ENCODE data around the gene ZMIZ1.
A peak's percentile ranks its signal among the peaks of the same experiment; 100 is the strongest.
"Not testable (repeated sequence)": the region's sequence is repeated elsewhere in the genome, so short reads cannot be mapped to it uniquely, and the experiment has no call there.

Gene ZMIZ1

GRCh38 chr10:79268742-79269141, 200.0 kb downstream of the ZMIZ1 start:
- Mint-ChIP-seq H3K4me3 (no peak overlapping the region), H3K27me3 (no peaks in the 10 kb centered on the region), H3K9me3 (no peaks in the 10 kb centered on the region), H3K27ac (peak overlapping the region in 1 of 2 donors; percentile 80), H3K4me1 (peaks cover 50% of the 10 kb centered on the region)
- ATAC-seq (no peak), DNase-seq (no peak)

DNA sequence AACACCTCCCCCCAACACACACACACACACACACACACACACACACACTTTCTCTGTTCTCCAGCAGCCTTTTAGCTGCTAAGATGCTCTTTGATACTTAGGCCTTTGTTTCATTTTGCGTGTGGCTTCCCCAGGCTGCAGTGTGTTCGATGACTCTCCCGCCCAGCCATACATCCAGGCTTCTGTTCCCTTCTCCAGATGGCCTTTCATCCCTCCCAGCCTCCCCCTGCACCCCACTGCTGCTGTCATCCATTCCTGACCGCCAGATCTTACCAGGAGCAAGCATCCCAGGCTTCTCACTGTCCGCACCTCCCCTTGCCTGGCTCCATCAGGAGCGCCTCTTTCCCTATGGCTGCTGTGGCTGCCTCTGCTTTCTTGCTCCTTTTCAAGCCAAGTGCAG, 200.7 kb downstream of the ZMIZ1 start:
- H3K27me3 Mint-ChIP-seq: no peaks in the 10 kb centered on the region
- no peaks in the 10 kb centered on the region for H3K9me3 Mint-ChIP-seq
- peak overlapping the region in 1 of 2 donors; percentile 87 for H3K27ac Mint-ChIP-seq
- H3K4me1 Mint-ChIP-seq: peaks cover 46% of the 10 kb centered on the region
- H3K4me3 Mint-ChIP-seq: no peak overlapping the region
- ATAC-seq (no peak), DNase-seq (no peak)

- H3K27me3 Mint-ChIP-seq: no peaks in the 10 kb centered on the region
- peaks cover 41% of the 10 kb centered on the region for H3K4me1 Mint-ChIP-seq
- H3K27ac Mint-ChIP-seq: peak overlapping the region in 1 of 2 donors; percentile 87
- DNase-seq: no peak
- no peak for ATAC-seq
- H3K9me3 Mint-ChIP-seq: no peaks in the 10 kb centered on the region
- H3K4me3 Mint-ChIP-seq: no peak overlapping the region
Measured at GRCh38 chr10:79269969-79270368, 201.2 kb downstream of the ZMIZ1 start.

DNA sequence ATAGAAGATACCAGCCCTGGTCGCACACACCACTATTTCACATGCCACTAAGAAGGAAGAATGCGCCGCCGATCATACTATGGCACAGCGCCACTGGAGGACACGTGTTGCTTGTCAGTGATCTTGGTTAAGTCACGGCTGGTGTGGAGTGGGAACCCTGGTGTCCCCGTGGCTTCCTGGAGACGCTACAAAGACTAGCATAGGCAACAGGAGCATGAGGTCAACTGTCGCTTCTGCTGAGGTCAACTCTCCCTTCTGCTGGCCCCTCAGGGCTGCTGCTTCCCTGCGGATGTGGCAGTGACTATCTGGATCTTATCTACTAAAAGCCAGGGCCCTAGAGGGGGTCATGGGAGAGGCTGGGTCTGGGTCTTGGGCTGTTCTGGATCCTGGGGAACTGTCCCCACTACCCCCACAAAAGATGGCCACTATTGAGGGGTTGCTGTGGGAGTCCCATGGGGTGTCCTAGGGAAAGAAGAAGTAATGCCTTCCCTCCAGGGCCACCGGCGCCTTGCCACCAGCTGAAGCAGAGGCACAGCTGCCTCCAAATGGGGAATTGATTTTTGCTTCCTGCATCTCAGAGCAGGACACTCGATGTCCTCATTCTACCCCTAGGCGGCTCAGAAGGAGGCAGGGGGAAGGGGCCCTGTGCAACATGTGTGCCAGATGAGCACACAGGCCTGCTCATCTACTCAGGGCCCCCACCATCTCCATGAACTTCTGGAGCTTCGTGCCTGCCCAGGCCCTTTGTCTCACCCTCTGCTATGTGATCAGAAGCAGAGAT, 201.9 kb downstream of the ZMIZ1 start:
- DNase-seq (no peak), ATAC-seq (no peak)
- Mint-ChIP-seq H3K4me3 (no peak overlapping the region), H3K27ac (peak overlapping the region in 1 of 2 donors; percentile 24), H3K27me3 (no peaks in the 10 kb centered on the region), H3K9me3 (no peaks in the 10 kb centered on the region), H3K4me1 (peaks cover 34% of the 10 kb centered on the region)

GRCh38 chr10:79272353-79272752, 203.6 kb downstream of the ZMIZ1 start:
- no peak overlapping the region for H3K27ac Mint-ChIP-seq
- no peak overlapping the region for H3K4me3 Mint-ChIP-seq
- no peaks in the 10 kb centered on the region for H3K9me3 Mint-ChIP-seq
- DNase-seq (no peak), ATAC-seq (no peak)
- no peaks in the 10 kb centered on the region for H3K27me3 Mint-ChIP-seq
- peaks cover 17% of the 10 kb centered on the region for H3K4me1 Mint-ChIP-seq

- Mint-ChIP-seq H3K27ac (no peak overlapping the region), H3K4me1 (peaks cover 10% of the 10 kb centered on the region), H3K9me3 (no peaks in the 10 kb centered on the region), H3K4me3 (no peak overlapping the region), H3K27me3 (no peaks in the 10 kb centered on the region)
- ATAC-seq (no peak), DNase-seq (no peak)
Measured at GRCh38 chr10:79273604-79274003, 204.8 kb downstream of the ZMIZ1 start.

- Mint-ChIP-seq H3K4me1 (peaks cover 5% of the 10 kb centered on the region), H3K9me3 (no peaks in the 10 kb centered on the region), H3K4me3 (no peak overlapping the region), H3K27me3 (no peaks in the 10 kb centered on the region), H3K27ac (no peak overlapping the region)
- DNase-seq: no peak
- peak; percentile 8 for ATAC-seq
Measured at GRCh38 chr10:79274279-79275104, 205.7 kb downstream of the ZMIZ1 start.

- Mint-ChIP-seq H3K27ac (no peak overlapping the region), H3K27me3 (no peaks in the 10 kb centered on the region), H3K4me3 (no peak overlapping the region), H3K9me3 (no peaks in the 10 kb centered on the region), H3K4me1 (no peaks in the 10 kb centered on the region)
- ATAC-seq (no peak), DNase-seq (no peak)
Measured at GRCh38 chr10:79275105-79275430, 206.3 kb downstream of the ZMIZ1 start.

GRCh38 chr10:79275431-79275851, 206.7 kb downstream of the ZMIZ1 start:
- DNase-seq: no peak
- no peak for ATAC-seq
- Mint-ChIP-seq H3K27ac (no peak overlapping the region), H3K4me3 (no peak overlapping the region), H3K27me3 (no peaks in the 10 kb centered on the region), H3K4me1 (no peaks in the 10 kb centered on the region), H3K9me3 (no peaks in the 10 kb centered on the region)

- H3K4me1 Mint-ChIP-seq: no peaks in the 10 kb centered on the region
- no peaks in the 10 kb centered on the region for H3K27me3 Mint-ChIP-seq
- no peaks in the 10 kb centered on the region for H3K9me3 Mint-ChIP-seq
- ATAC-seq (no peak), DNase-seq (no peak)
- no peak overlapping the region for H3K27ac Mint-ChIP-seq
- no peak overlapping the region for H3K4me3 Mint-ChIP-seq
Measured at GRCh38 chr10:79277579-79278269, 209.0 kb downstream of the ZMIZ1 start.

GRCh38 chr10:79279047-79279446, 210.3 kb downstream of the ZMIZ1 start:
- H3K9me3 Mint-ChIP-seq, H3K4me3 Mint-ChIP-seq, H3K27me3 Mint-ChIP-seq, ATAC-seq, H3K4me1 Mint-ChIP-seq, DNase-seq, H3K27ac Mint-ChIP-seq: not testable (repeated sequence)

DNA sequence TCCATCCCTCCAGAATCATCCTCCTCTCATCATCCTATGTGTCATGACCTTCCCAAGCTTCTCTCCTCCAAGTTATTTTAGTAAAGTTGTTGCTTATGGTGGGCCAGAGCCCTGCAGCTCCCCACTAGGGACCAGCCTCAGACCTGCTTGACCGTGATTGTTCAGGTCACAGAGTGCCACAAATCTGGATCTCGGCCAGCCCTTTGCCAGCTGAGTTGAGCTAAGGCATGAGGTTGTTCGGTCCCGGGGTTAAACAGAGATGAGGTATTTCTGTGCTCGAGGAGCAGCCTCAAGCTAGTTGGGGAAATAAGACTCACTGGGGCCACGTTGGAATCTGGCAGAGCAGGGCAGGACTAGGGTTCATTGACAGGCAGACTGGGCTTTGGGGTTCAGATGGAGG, 212.2 kb downstream of the ZMIZ1 start:
- no peak overlapping the region for H3K27ac Mint-ChIP-seq
- no peak overlapping the region for H3K4me3 Mint-ChIP-seq
- DNase-seq (no peak), ATAC-seq (no peak)
- no peaks in the 10 kb centered on the region for H3K27me3 Mint-ChIP-seq
- H3K4me1 Mint-ChIP-seq: peaks cover 25% of the 10 kb centered on the region
- H3K9me3 Mint-ChIP-seq: no peaks in the 10 kb centered on the region

DNA sequence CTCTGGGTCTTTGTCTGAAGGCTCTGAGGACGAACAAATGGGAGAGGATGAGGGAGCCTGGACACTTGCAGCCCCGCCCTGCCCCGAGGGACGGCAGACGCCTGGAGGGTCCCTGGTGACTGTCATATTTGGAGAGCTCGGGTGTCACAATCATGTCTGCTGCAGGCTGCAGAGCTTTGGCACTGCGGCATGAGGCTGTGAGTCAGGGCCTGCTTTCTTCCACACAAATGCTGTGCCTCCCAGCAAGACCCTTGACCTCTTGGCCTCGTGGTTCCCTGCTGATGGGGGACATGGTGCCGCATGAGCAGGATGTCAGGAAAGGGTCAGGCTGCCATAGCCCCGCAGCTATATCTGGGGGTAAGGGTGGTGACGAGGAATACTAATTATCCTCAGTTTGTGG, 213.6 kb downstream of the ZMIZ1 start:
- Mint-ChIP-seq H3K27ac (no peak overlapping the region), H3K27me3 (no peaks in the 10 kb centered on the region), H3K4me1 (peaks cover 40% of the 10 kb centered on the region), H3K4me3 (no peak overlapping the region), H3K9me3 (no peaks in the 10 kb centered on the region)
- ATAC-seq (no peak), DNase-seq (no peak)

DNA sequence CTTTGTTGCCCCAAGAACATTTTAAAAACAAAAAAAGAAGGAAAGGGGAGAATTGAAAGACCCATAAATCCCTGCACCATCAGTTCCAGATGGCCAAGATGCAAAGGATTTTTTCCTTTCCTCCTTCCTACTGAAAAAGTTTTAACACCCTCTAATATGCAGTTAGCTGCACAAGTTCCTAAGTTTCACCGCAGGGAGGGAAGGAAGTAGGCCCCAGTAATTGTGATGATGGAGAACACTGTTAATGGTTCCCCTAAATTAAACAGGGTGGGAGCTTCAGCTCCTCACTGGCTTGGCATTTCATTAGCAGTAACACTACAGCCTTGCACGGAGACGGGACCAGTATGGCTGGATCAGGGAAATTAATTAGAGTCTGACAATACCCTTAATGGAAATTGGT, 214.8 kb downstream of the ZMIZ1 start:
- no peaks in the 10 kb centered on the region for H3K27me3 Mint-ChIP-seq
- no peaks in the 10 kb centered on the region for H3K9me3 Mint-ChIP-seq
- no peak overlapping the region for H3K27ac Mint-ChIP-seq
- DNase-seq: no peak
- H3K4me1 Mint-ChIP-seq: peaks cover 52% of the 10 kb centered on the region
- ATAC-seq: no peak
- H3K4me3 Mint-ChIP-seq: no peak overlapping the region

DNA sequence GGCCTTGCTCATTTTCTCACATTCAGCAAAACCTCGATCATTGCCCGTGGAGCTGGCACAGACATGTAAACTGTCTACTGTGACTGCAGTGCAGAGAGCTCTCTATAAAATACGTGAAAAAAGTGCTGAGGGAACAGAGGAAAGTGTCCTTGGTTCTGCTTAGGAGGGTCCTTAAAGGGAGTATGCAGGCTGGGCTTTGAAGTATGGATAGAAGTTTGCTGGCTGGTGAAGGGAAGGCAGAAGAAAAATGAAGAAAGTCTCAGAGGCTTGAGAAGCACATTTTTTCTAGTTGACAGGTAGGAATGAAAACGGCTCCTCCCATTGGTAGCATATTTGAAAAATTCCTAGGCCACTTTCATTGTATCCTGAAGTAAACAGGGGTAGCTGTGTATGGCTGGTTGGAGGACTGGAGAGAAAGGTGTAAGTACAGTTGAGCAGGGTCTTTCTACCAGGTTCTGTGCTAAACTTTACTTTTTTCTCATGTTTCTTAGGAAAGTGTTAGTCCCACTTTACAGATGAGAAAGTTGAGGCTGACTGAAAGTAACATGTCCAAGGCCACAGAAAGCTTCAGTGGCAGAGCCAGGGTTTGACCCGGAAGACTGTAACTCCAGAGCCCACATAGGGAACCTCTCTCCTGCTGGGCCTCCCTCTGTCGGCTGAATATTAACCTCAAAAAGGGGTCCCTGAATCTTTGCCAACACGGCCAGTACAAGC, 215.5 kb downstream of the ZMIZ1 start:
- H3K4me1 Mint-ChIP-seq: peaks cover 59% of the 10 kb centered on the region
- no peaks in the 10 kb centered on the region for H3K27me3 Mint-ChIP-seq
- no peak for ATAC-seq
- no peaks in the 10 kb centered on the region for H3K9me3 Mint-ChIP-seq
- no peak overlapping the region for H3K27ac Mint-ChIP-seq
- peak overlapping the region in 1 of 2 donors; percentile 76 for H3K4me3 Mint-ChIP-seq
- DNase-seq: no peak
